SU-DHL-6 (cell line): ENCODE data around the gene TBC1D32.

ENCODE experiments used
- EZH2phosphoT487 ChIP-seq: fragments of 200-600 bp; sonication (generic), shearing (Covaris generic); conservative IDR thresholded peaks from 2 replicates; pipeline ENCODE4 v1.6.1; 2018; ENCODE audit warnings: mild to moderate bottlenecking, antibody characterized with exemption, low read length, moderate library complexity, mixed read lengths
- TF ChIP-seq, protein P1 (sequence below): fragments of 200-600 bp; sonication (generic); IDR thresholded peaks from one replicate; pipeline ENCODE4 v1.5.1; 2017; ENCODE audit warnings: antibody characterized with exemption, mild to moderate bottlenecking, low read length, moderate library complexity; ENCODE audit not compliant: insufficient read depth, poor library complexity, severe bottlenecking

- TF ChIP-seq, protein P1, sequence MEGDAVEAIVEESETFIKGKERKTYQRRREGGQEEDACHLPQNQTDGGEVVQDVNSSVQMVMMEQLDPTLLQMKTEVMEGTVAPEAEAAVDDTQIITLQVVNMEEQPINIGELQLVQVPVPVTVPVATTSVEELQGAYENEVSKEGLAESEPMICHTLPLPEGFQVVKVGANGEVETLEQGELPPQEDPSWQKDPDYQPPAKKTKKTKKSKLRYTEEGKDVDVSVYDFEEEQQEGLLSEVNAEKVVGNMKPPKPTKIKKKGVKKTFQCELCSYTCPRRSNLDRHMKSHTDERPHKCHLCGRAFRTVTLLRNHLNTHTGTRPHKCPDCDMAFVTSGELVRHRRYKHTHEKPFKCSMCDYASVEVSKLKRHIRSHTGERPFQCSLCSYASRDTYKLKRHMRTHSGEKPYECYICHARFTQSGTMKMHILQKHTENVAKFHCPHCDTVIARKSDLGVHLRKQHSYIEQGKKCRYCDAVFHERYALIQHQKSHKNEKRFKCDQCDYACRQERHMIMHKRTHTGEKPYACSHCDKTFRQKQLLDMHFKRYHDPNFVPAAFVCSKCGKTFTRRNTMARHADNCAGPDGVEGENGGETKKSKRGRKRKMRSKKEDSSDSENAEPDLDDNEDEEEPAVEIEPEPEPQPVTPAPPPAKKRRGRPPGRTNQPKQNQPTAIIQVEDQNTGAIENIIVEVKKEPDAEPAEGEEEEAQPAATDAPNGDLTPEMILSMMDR = no peak
- TF ChIP-seq EZH2phosphoT487 = no peak
Measured at GRCh38 chr6:121175827-121176226, 158.5 kb downstream of the TBC1D32 start.
